ENCODE measurements around the gene GPRC5D. TPM values are rescaled to one million over a fixed set of nuclear protein-coding genes. Genes with fewer than 3 reads are reported as not detected.

GPRC5D gene
- polyA plus RNA-seq, 1 donor (not counting 4 experiments of a cell fraction or from before 2014, with no cell fraction given), result 0.08 TPM

DNA sequence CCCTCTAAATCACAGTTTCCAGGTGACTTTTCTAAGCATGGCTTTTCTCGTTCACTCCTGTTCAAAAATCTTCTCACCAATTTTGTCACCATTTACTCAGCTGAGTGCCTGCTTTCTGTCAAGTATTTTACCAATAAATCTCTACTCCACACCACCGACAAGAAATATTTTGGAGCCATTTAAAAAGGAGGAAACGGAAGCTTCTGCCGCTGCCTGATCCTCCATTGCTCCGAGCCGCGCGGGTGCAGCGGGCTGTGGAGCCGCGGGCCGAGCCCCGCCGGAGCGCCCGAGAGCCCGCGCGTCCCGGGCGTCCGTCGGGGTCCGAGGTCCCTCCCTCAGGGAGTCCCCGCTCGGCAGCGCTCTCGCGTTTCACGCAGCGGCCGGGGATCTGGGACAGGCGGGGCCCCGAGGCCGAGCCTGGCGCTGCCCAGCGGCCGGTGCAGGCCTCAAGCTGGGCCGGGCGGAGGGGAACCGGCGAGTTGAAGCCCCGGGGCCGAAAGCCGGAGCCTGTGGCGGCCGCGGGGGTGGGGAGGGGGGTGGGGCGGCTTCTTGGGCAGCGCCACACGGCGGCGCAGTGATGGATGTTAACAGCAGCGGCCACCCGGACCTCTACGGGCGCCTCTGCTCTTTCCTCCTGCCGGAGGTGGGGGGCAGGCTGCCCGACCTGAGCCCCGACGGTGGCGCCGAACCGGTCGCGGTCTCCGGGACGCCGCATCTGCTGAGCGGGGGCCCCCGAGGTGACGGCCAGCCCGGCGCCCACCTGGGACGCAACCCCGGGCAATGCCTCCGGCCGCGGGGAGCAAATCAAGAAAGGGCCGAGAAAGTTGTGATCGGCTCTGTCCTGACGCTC, 49.2 kb upstream of the GPRC5D start:
- FAIRE-seq, result no peak

DNA sequence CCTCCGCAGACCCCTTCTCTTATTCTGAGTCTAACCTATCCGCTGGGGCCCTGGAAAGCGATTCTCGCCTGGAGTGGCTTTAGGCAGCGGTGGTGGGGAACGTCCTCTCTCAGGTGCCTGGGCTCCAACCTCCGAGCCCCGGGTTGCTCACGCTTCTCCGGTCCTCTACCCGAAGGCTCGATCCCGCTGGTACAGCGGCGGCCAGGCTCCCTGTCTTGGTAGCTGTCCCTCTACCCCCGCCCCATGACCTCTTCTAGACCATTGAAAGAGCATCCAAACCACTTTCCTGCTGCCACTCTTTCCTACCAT, 48.6 kb upstream of the GPRC5D start:
- H2AFZ ChIP-seq (ENCODE audit: control insufficient read depth, low read length), result peak overlapping the region; percentile 72
- H3K4me1 ChIP-seq (ENCODE audit: control insufficient read depth, extremely low read depth, insufficient read depth, low read length), result peaks cover 11% of the 10 kb centered on the region
- peak overlapping the region; percentile 55 to 83 (median 60) for H3K4me3 ChIP-seq (ENCODE audit: control insufficient read depth in 2 of 3, extremely low read depth in 1 of 3, insufficient read depth in 2 of 3, low read depth in 1 of 3, low read length in 3 of 3)
- peaks cover 22% of the 10 kb centered on the region for H3K79me2 ChIP-seq (ENCODE audit: control insufficient read depth, insufficient read depth, low read length)
- no peaks in the 10 kb centered on the region for H3K9me3 ChIP-seq (ENCODE audit: control insufficient read depth, low read depth, low read length)
- no peak for DNase-seq (ENCODE audit: low read depth, low spot score)
- no peaks in the 10 kb centered on the region for H3K36me3 ChIP-seq (ENCODE audit: control insufficient read depth in 2 of 2, extremely low read depth in 1 of 2, insufficient read depth in 2 of 2, low read length in 2 of 2)
- peak overlapping the region; percentile 88 for H3K4me2 ChIP-seq (ENCODE audit: control insufficient read depth, extremely low read depth, insufficient read depth, low read depth, low read length)
- dilution Hi-C loops (cut with MboI; ENCODE audit: extremely low pct_ligation_motif_present, low sequenced_read_pairs), result no loop called here
- H3K9me1 ChIP-seq (ENCODE audit: control insufficient read depth, extremely low read depth, insufficient read depth, low read length), result no peaks in the 10 kb centered on the region
- TF ChIP-seq, protein P1, sequence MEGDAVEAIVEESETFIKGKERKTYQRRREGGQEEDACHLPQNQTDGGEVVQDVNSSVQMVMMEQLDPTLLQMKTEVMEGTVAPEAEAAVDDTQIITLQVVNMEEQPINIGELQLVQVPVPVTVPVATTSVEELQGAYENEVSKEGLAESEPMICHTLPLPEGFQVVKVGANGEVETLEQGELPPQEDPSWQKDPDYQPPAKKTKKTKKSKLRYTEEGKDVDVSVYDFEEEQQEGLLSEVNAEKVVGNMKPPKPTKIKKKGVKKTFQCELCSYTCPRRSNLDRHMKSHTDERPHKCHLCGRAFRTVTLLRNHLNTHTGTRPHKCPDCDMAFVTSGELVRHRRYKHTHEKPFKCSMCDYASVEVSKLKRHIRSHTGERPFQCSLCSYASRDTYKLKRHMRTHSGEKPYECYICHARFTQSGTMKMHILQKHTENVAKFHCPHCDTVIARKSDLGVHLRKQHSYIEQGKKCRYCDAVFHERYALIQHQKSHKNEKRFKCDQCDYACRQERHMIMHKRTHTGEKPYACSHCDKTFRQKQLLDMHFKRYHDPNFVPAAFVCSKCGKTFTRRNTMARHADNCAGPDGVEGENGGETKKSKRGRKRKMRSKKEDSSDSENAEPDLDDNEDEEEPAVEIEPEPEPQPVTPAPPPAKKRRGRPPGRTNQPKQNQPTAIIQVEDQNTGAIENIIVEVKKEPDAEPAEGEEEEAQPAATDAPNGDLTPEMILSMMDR (optimal IDR thresholded peaks at IDR 0.05 in 1 of 3, IDR thresholded peaks at IDR 0.05 in 1 of 3, conservative IDR thresholded peaks at IDR 0.05 in 1 of 3; ENCODE audit: extremely low read depth in 1 of 3, insufficient read depth in 2 of 3, low read length in 3 of 3), result no peak
- TF ChIP-seq EZH2 (IDR thresholded peaks at IDR 0.05; ENCODE audit: low read length), result no peak
- no peaks in the 10 kb centered on the region for H3K27me3 ChIP-seq (ENCODE audit: control insufficient read depth, extremely low read depth, insufficient read depth, low read length)
- peak overlapping the region; percentile 63 for H3K27ac ChIP-seq (ENCODE audit: control insufficient read depth, insufficient read depth, low read length)
- no peak for FAIRE-seq
- H3K9ac ChIP-seq (ENCODE audit: control insufficient read depth, extremely low read depth, insufficient read depth, low read length), result peak overlapping the region; percentile 74
- no peaks in the 10 kb centered on the region for H4K20me1 ChIP-seq (ENCODE audit: control insufficient read depth, extremely low read depth, insufficient read depth, low read length)

More for the DNA sequence above, 49.2 kb upstream of the GPRC5D start:
- Histone ChIP-seq H3K9ac (ENCODE audit: control insufficient read depth, extremely low read depth, insufficient read depth, low read length) (peak overlapping the region; percentile 74), H3K4me1 (ENCODE audit: control insufficient read depth, extremely low read depth, insufficient read depth, low read length) (peaks cover 11% of the 10 kb centered on the region), H3K4me3 (ENCODE audit: control insufficient read depth in 2 of 3, extremely low read depth in 1 of 3, insufficient read depth in 2 of 3, low read depth in 1 of 3, low read length in 3 of 3) (peak overlapping the region; percentile 55 to 83 (median 60)), H3K27ac (ENCODE audit: control insufficient read depth, insufficient read depth, low read length) (peak overlapping the region; percentile 63), H3K9me3 (ENCODE audit: control insufficient read depth, low read depth, low read length) (no peaks in the 10 kb centered on the region), H3K4me2 (ENCODE audit: control insufficient read depth, extremely low read depth, insufficient read depth, low read depth, low read length) (peak overlapping the region; percentile 88), H3K79me2 (ENCODE audit: control insufficient read depth, insufficient read depth, low read length) (peaks cover 20% of the 10 kb centered on the region), H3K36me3 (ENCODE audit: control insufficient read depth in 2 of 2, extremely low read depth in 1 of 2, insufficient read depth in 2 of 2, low read length in 2 of 2) (no peaks in the 10 kb centered on the region), H3K9me1 (ENCODE audit: control insufficient read depth, extremely low read depth, insufficient read depth, low read length) (no peaks in the 10 kb centered on the region), H2AFZ (ENCODE audit: control insufficient read depth, low read length) (peak overlapping the region; percentile 72), H3K27me3 (ENCODE audit: control insufficient read depth, extremely low read depth, insufficient read depth, low read length) (no peaks in the 10 kb centered on the region), H4K20me1 (ENCODE audit: control insufficient read depth, extremely low read depth, insufficient read depth, low read length) (no peaks in the 10 kb centered on the region)
- no peak for TF ChIP-seq EZH2 (IDR thresholded peaks at IDR 0.05; ENCODE audit: low read length)
- TF ChIP-seq, protein P1 (optimal IDR thresholded peaks at IDR 0.05 in 1 of 3, IDR thresholded peaks at IDR 0.05 in 1 of 3, conservative IDR thresholded peaks at IDR 0.05 in 1 of 3; ENCODE audit: extremely low read depth in 1 of 3, insufficient read depth in 2 of 3, low read length in 3 of 3), result peak in 2 of 3 experiments; percentile 50 to 58
- no peak for DNase-seq (ENCODE audit: low read depth, low spot score)
- dilution Hi-C loops (cut with MboI; ENCODE audit: extremely low pct_ligation_motif_present, low sequenced_read_pairs), result no loop called here
